Natural killer cell (primary cell): Measurements from ENCODE around the gene IFT20. TPM values are rescaled to one million over a fixed set of nuclear protein-coding genes. Genes with fewer than 3 reads are reported as not detected.

Source experiments
- ATAC-seq, 3 donors: fragments of 150-1000 bp in 2 of 3; fragments of 200-7000 bp in 1 of 3; cut with Tn5 transposase; 1 replicate in 1 of 3; 2 replicates in 2 of 3; pipeline ENCODE4 v1.10.0; 2021; ENCODE audit warnings: mild to moderate bottlenecking in 2 of 3, moderate library complexity in 2 of 3
- DNase-seq, 2 donors: peaks; one replicate each; pipeline versions ENCODE4 v3.0.0 to v3.0.0-alpha.2; 2013 to 2021; ENCODE audit warnings: mixed read lengths in 1 of 2
- H3K27ac ChIP-seq: one replicate; pipeline ENCODE4 v1.5.1; 2013; ENCODE audit warnings: mild to moderate bottlenecking, low read length
- H3K27me3 ChIP-seq: one replicate; pipeline ENCODE4 v1.6.1; 2013; ENCODE audit warnings: low read length; ENCODE audit not compliant: control insufficient read depth, insufficient read depth
- H3K36me3 ChIP-seq: one replicate; pipeline ENCODE4 v1.6.1; 2013; ENCODE audit warnings: low read length; ENCODE audit not compliant: control insufficient read depth, insufficient read depth
- H3K4me1 ChIP-seq: one replicate; pipeline ENCODE4 v1.6.1; 2013; ENCODE audit warnings: low read length; ENCODE audit not compliant: control insufficient read depth, insufficient read depth
- H3K4me3 ChIP-seq: one replicate; pipeline ENCODE4 v1.5.1; 2013; ENCODE audit warnings: low read length
- H3K9me3 ChIP-seq: one replicate; pipeline ENCODE4 v1.6.1; 2013; ENCODE audit warnings: low read length; ENCODE audit not compliant: control insufficient read depth, insufficient read depth
- H3K27ac Mint-ChIP-seq, 2 donors: one replicate each; pipeline ENCODE4 v1.8.0; 2022; ENCODE audit warnings: mild to moderate bottlenecking in 2 of 2, mixed read lengths in 2 of 2, moderate library complexity in 1 of 2
- H3K27me3 Mint-ChIP-seq, 2 donors: one replicate each; pipeline ENCODE4 v1.8.0; 2022; ENCODE audit warnings: low read depth in 2 of 2, mixed read lengths in 2 of 2
- H3K36me3 Mint-ChIP-seq: one replicate; pipeline ENCODE4 v1.8.0; 2022; ENCODE audit warnings: mixed read lengths
- H3K4me1 Mint-ChIP-seq, 2 donors: one replicate each; pipeline ENCODE4 v1.8.0; 2022; ENCODE audit warnings: mixed read lengths in 2 of 2
- H3K4me3 Mint-ChIP-seq: one replicate; pipeline ENCODE4 v1.8.0; 2022; ENCODE audit warnings: mild to moderate bottlenecking, moderate library complexity, mixed read lengths
- H3K9me3 Mint-ChIP-seq, 2 donors: one replicate each; pipeline ENCODE4 v1.8.0; 2022; ENCODE audit warnings: mixed read lengths in 2 of 2
- WGBS: methylation state at CpG from one replicate; pipeline ENCODE4 v1.1.7; 2013; ENCODE audit warnings: missing lambda C conversion rate; ENCODE audit not compliant: insufficient coverage; 5-methylcytosine and 5-hydroxymethylcytosine counted together
- intact Hi-C: fragments of 100-400 bp; cut with micrococcal nuclease; formaldehyde crosslinking; loops from one replicate; pipeline ENCODE4 v1.14.2; 2022
- total RNA-seq, 4 donors: library from RNA; stranded (reverse); fragments of 120-200 nt in 1 of 4; gene quantifications; one replicate each; pipeline versions ENCODE4 v1.2.3 to v1.2.4, GENCODE V29; 2013 to 2022
- TF ChIP-seq, protein P1 (sequence below): fragments of 200-600 bp; IDR thresholded peaks from one replicate; pipeline ENCODE4 v1.8.0; 2022; ENCODE audit warnings: antibody characterized with exemption

The IFT20 gene
- total RNA-seq, 3 donors from 2014 or later (not counting 1 experiment from before 2014, with no cell fraction given): 50.0 to 109 (median 68.6) TPM

DNA sequence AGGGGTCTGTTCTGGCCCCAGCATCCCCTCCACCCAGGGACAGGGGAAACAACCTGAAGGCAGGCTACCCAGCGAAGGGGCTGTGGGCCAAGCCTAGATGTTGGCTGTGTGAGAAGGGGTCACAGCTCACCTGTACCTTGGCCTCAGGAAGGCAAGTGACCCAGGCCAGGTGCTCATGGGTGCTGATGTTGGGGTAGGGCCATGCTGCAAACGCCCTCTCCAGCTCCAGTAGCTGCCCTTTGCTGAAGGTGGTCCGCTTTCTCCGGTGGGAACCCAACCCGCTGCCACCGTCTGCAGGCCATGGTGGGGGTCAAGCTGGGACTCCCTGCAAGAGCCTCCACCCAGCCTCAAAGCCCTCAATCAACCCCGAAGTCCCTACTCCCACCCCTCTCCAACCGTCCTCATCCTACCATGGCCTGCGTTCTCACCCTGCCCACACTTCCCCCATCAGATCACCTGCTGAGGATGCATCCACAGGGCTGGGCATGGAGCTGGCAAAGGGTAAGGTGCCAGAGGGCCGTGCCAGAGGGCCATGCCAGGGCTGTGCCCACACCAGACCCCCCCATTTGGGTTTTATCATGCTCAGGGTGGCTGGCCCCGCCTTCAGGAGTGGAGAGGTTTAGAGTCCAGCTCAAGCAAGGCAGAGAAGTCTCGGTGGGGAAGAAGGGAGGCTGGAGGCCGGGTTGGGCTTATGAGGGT lies 29.5 kb upstream of the IFT20 start, which contains the start of gene SEBOX:
SEBOX (minus strand) TSS at position 535 of the 699 bp plus-strand sequence; CDS start at position 487, 48 bp downstream.
- no peaks in the 10 kb centered on the region for H3K4me1 ChIP-seq
- H3K4me3 Mint-ChIP-seq: no peak within 1 kb of the TSS
- ATAC-seq: no peak
- DNase-seq: no peak
- no peaks in the 10 kb centered on the region for H3K4me1 Mint-ChIP-seq
- peaks cover 33% of the 10 kb centered on the region for H3K36me3 ChIP-seq
- no peak within 1 kb of the TSS for H3K27ac ChIP-seq
- H3K36me3 Mint-ChIP-seq: no peaks in the 10 kb centered on the region
- WGBS: 94% methylated on average over 13 of the region's 13 CpGs
- no peaks in the 10 kb centered on the region for H3K9me3 Mint-ChIP-seq
- no peaks in the 10 kb centered on the region for H3K27me3 Mint-ChIP-seq
- intact Hi-C loops: no loop called here
- no peaks in the 10 kb centered on the region for H3K27me3 ChIP-seq
- no peak within 1 kb of the TSS for H3K4me3 ChIP-seq
- H3K27ac Mint-ChIP-seq: no peak within 1 kb of the TSS
- H3K9me3 ChIP-seq: no peaks in the 10 kb centered on the region
- TF ChIP-seq, protein P1, sequence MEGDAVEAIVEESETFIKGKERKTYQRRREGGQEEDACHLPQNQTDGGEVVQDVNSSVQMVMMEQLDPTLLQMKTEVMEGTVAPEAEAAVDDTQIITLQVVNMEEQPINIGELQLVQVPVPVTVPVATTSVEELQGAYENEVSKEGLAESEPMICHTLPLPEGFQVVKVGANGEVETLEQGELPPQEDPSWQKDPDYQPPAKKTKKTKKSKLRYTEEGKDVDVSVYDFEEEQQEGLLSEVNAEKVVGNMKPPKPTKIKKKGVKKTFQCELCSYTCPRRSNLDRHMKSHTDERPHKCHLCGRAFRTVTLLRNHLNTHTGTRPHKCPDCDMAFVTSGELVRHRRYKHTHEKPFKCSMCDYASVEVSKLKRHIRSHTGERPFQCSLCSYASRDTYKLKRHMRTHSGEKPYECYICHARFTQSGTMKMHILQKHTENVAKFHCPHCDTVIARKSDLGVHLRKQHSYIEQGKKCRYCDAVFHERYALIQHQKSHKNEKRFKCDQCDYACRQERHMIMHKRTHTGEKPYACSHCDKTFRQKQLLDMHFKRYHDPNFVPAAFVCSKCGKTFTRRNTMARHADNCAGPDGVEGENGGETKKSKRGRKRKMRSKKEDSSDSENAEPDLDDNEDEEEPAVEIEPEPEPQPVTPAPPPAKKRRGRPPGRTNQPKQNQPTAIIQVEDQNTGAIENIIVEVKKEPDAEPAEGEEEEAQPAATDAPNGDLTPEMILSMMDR: no peak

DNA sequence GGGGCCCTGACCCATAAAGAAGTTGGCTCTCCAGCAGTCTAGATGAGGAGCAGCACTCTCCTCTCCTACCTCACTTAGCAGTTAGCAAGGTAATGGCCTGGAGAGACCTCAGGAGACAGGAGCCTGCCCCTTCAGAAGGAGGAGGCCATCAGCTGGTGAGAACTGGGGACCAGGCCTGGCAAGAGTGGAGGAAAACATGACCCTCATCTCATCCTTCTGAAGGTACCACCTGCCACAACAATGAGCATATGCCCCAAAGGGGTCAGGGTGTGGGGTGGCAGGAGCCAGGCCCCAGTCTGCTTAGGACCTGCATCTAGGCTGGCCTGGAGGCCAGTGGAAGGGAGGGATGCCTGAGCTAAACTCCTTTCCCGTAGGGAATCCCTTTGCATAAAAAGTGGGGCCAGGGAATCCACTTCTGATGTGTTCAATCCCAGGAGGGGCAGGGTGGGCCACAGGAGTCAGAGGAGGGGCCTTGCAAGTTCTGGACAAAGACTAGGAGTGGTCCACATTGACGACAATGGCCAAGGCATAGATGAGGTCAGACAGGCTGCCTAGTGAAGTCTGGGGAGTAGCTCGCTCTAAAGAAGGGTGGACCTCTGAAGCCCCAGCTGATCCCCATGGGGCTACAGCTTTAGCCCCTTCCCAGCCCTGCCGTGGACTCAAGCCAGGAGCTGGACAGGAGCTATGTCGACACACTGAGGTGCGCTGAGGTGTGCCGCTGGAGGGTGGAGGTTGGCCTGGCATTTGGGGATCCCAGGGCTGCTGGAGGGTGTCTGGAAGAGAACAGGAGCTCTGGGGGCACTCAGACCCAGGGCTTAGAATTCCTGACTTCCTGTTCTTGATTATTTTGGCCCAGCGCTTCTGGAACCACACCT lies 28.7 kb upstream of the IFT20 start:
- H3K27ac Mint-ChIP-seq: no peak overlapping the region
- intact Hi-C loops: no loop called here
- peaks cover 37% of the 10 kb centered on the region for H3K36me3 ChIP-seq
- H3K27ac ChIP-seq: no peak overlapping the region
- no peak for ATAC-seq
- TF ChIP-seq, protein P1: no peak
- H3K4me3 Mint-ChIP-seq: no peak overlapping the region
- H3K4me1 Mint-ChIP-seq: no peaks in the 10 kb centered on the region
- WGBS: 95% methylated on average over 8 of the region's 8 CpGs
- H3K9me3 Mint-ChIP-seq: no peaks in the 10 kb centered on the region
- H3K4me3 ChIP-seq: no peak overlapping the region
- no peaks in the 10 kb centered on the region for H3K27me3 Mint-ChIP-seq
- no peaks in the 10 kb centered on the region for H3K9me3 ChIP-seq
- H3K36me3 Mint-ChIP-seq: no peaks in the 10 kb centered on the region
- no peaks in the 10 kb centered on the region for H3K27me3 ChIP-seq
- H3K4me1 ChIP-seq: no peaks in the 10 kb centered on the region
- no peak for DNase-seq

DNA sequence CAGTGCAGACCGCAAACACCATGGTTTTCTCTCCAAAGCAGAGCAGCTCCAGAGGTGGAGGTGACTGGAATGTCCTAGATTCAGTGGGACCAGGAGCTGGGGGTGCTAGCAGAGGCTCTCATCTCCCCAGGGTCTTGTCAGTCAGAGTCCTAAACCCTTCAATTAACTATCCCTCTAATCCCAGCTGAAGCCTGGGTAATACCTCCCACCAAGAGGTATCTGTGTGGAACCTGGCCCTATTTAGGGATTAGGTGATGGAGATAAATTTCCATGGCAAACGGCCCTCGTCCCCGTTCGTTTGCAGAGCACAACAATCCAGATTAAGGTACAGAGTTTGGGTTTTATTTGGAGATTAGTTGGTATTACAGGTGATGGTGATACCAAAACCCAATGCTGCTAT lies 27.9 kb upstream of the IFT20 start:
- TF ChIP-seq, protein P1: no peak
- ATAC-seq (no peak), DNase-seq (no peak)
- Histone ChIP-seq H3K27ac (no peak overlapping the region), H3K4me3 (no peak overlapping the region), H3K36me3 (peaks cover 37% of the 10 kb centered on the region), H3K9me3 (no peaks in the 10 kb centered on the region), H3K27me3 (no peaks in the 10 kb centered on the region), H3K4me1 (peaks cover 2% of the 10 kb centered on the region)
- H3K36me3 Mint-ChIP-seq: no peaks in the 10 kb centered on the region
- 100% methylated on average over 5 of the region's 5 CpGs for WGBS
- intact Hi-C loops: no loop called here
- H3K4me3 Mint-ChIP-seq: no peak overlapping the region
- H3K4me1 Mint-ChIP-seq: peaks cover 2 to 3% of the 10 kb centered on the region in 2 donors
- no peaks in the 10 kb centered on the region for H3K27me3 Mint-ChIP-seq
- no peaks in the 10 kb centered on the region for H3K9me3 Mint-ChIP-seq
- no peak overlapping the region for H3K27ac Mint-ChIP-seq
